Pancreas (tissue), 10 donors: Measurements from ENCODE around the gene TMEM106A. TPM values are rescaled to one million over a fixed set of nuclear protein-coding genes. Genes with fewer than 3 reads are reported as not detected.

Source experiments
- ATAC-seq, 4 donors: fragments of 200-7000 bp; cut with Tn5 transposase; one replicate each; pipeline versions ENCODE4 v1.8.0 to v1.9.1; 2020; ENCODE audit warnings: mild to moderate bottlenecking in 4 of 4, moderate library complexity in 4 of 4
- DNase-seq, 6 donors: peaks; one replicate each; pipeline ENCODE4 v3.0.0-alpha.2; 2020
- FAIRE-seq: peaks from 2 replicates; lab custom pipeline; 2012; peaks lifted over from hg19 to GRCh38; lab: Jason Lieb, UNC
- H3K27ac ChIP-seq, 4 donors: fragments of 200-600 bp; sonication (generic); 1 replicate in 3 of 4; 2 replicates in 1 of 4; pipeline versions ENCODE4 v1.5.0 to v1.8.0; 2020
- H3K27me3 ChIP-seq, 4 donors: fragments of 200-600 bp; one replicate each; pipeline ENCODE4 v1.8.0; 2021
- H3K36me3 ChIP-seq, 3 donors: fragments of 200-600 bp; sonication (generic) in 1 of 3; one replicate each; pipeline versions ENCODE4 v1.5.0 to v1.8.0; 2020 to 2021
- H3K4me1 ChIP-seq, 3 donors: fragments of 200-600 bp; one replicate each; pipeline ENCODE4 v1.8.0; 2021
- H3K4me3 ChIP-seq, 4 donors: fragments of 200-600 bp; sonication (generic) in 2 of 4; one replicate each; pipeline versions ENCODE4 v1.5.0 to v1.8.0; 2020 to 2021
- H3K9me3 ChIP-seq, 4 donors: fragments of 200-600 bp; one replicate each; pipeline ENCODE4 v1.8.0; 2021
- CTCF ChIP-seq, 4 donors: fragments of 200-600 bp; sonication (generic) in 3 of 4; IDR thresholded peaks; one replicate each; pipeline versions ENCODE4 v1.5.0 to v1.8.0; 2021; ENCODE audit warnings: antibody characterized with exemption in 4 of 4
- WGBS, 2 donors: extraction: QIAGEN DNeasy Blood & Tissue Kit; methylation state at CpG; one replicate each; pipeline ENCODE4 v1.1.7; 2013; 5-methylcytosine and 5-hydroxymethylcytosine counted together
- intact Hi-C, 3 donors: fragments of 100-400 bp; cut with DNase I; formaldehyde crosslinking; loops; one replicate each; pipeline versions ENCODE4 v1.11.1 to v1.14.2; 2022
- polyA plus RNA-seq, 2 donors: library from polyadenylated mRNA; stranded (reverse); fragments of 200-250 nt; gene quantifications; one replicate each; pipeline ENCODE4 v1.2.3, GENCODE V29; 2013
- total RNA-seq, 6 donors: library from RNA; stranded (reverse); fragmentation: NEBNext Ultra II Directional in 4 of 6; extraction: Animal tissue kit (Norgen Biotek cat#: 25700) in 4 of 6; gene quantifications; one replicate each; pipeline versions ENCODE4 v1.2.1 to v1.2.4, GENCODE V29; 2021 to 2023
- donor health status: healthy with polysubstance abuse.
- donor health status: DM: no; HTN: no; CAD: no; lungs with moderate emphysema.
- donor health status: DM: no; HTN: no; CAD: no.
- donor health status: control.
- donor health status: control.
- donor health status: Bipolar disorder and iron deficiency.
- donor health status: DM: yes; HTN: yes; CAD: no.
- donor health status: DM: no; HTN: no; CAD: no.
- donor health status: DM: no; HTN: no; CAD: no.
- donor health status: DM: yes; HTN: yes; CAD: no.

Gene TMEM106A
- total and polyA plus RNA-seq, 8 donors = 1.4 to 7.9 (median 4.4) TPM

- intact Hi-C loops = no loop called here
- TF ChIP-seq CTCF (IDR thresholded peaks at IDR 0.05) = no peak
- WGBS, 2 donors = 0% methylated on average over 41 of the region's 41 CpGs
- no peaks in the 10 kb centered on the region for H3K36me3 ChIP-seq
- FAIRE-seq (no peak), DNase-seq (peak; percentile 86 to 96 (median 92)), ATAC-seq (peak; percentile 84 to 92 (median 86))
- no peaks in the 10 kb centered on the region for H3K9me3 ChIP-seq
- peak within 1 kb of the TSS; percentile 87 to 99 (median 93) for H3K27ac ChIP-seq
- H3K4me3 ChIP-seq = peak within 1 kb of the TSS; percentile 52 to 81 (median 69)
- no peaks in the 10 kb centered on the region for H3K27me3 ChIP-seq
- H3K4me1 ChIP-seq = peaks cover 26 to 37% (median 30%) of the 10 kb centered on the region in 3 donors
Measured at GRCh38 chr17:43170766-43171585, 40.7 kb upstream of the TMEM106A start, which contains the start of gene NBR1. Gene NBR1 (plus strand): TSS chr17:43171214. CDS start chr17:43175800, 4,586 bp downstream.

- Histone ChIP-seq H3K4me3 (peak overlapping the region; percentile 52 to 81 (median 69)), H3K9me3 (no peaks in the 10 kb centered on the region), H3K4me1 (peaks cover 30 to 46% (median 39%) of the 10 kb centered on the region in 3 donors), H3K27me3 (no peaks in the 10 kb centered on the region), H3K36me3 (no peaks in the 10 kb centered on the region), H3K27ac (peak overlapping the region; percentile 87 to 99 (median 93))
- TF ChIP-seq CTCF (IDR thresholded peaks at IDR 0.05) = no peak
- DNase-seq (peak in 3 of 6 donors; percentile 31 to 49 (median 48)), FAIRE-seq (no peak), ATAC-seq (peak; percentile 9 to 32 (median 30))
- 2 to 3% methylated on average over 12 of the region's 12 CpGs for WGBS, 2 donors
- intact Hi-C loops = no loop called here
Measured at GRCh38 chr17:43171586-43172487, 39.8 kb upstream of the TMEM106A start.

- no peak for TF ChIP-seq CTCF (IDR thresholded peaks at IDR 0.05)
- no peak for ATAC-seq
- intact Hi-C loops = no loop called here
- peaks cover 27 to 50% (median 39%) of the 10 kb centered on the region in 3 donors for H3K4me1 ChIP-seq
- H3K4me3 ChIP-seq = no peak overlapping the region
- WGBS, 2 donors = 51 to 66% methylated on average over 4 of the region's 4 CpGs
- H3K36me3 ChIP-seq = peaks cover 10 to 23% (median 16%) of the 10 kb centered on the region in 3 donors
- H3K27ac ChIP-seq = peak overlapping the region in 3 of 4 donors; percentile 6 to 65 (median 48)
- FAIRE-seq = no peak
- no peaks in the 10 kb centered on the region for H3K9me3 ChIP-seq
- H3K27me3 ChIP-seq = no peaks in the 10 kb centered on the region
- no peak for DNase-seq
Measured at GRCh38 chr17:43175213-43176118, 36.2 kb upstream of the TMEM106A start.

GRCh38 chr17:43176119-43176570 lies 35.5 kb upstream of the TMEM106A start:
- peaks cover 27 to 50% (median 39%) of the 10 kb centered on the region in 3 donors for H3K4me1 ChIP-seq
- FAIRE-seq (peak; percentile 47), DNase-seq (no peak), ATAC-seq (peak in 3 of 4 donors; percentile 47 to 54 (median 49))
- 10% methylated on average over 2 of the region's 2 CpGs for WGBS, 2 donors
- H3K9me3 ChIP-seq = no peaks in the 10 kb centered on the region
- peak overlapping the region in 3 of 4 donors; percentile 6 to 65 (median 48) for H3K27ac ChIP-seq
- no peak overlapping the region for H3K4me3 ChIP-seq
- no peaks in the 10 kb centered on the region for H3K27me3 ChIP-seq
- peaks cover 10 to 29% (median 17%) of the 10 kb centered on the region in 3 donors for H3K36me3 ChIP-seq
- TF ChIP-seq CTCF (IDR thresholded peaks at IDR 0.05) = no peak
- intact Hi-C loops = no loop called here
